ENCODE data around the gene FAM184A. TPM values are rescaled to one million over a fixed set of nuclear protein-coding genes. Genes with fewer than 3 reads are reported as not detected.

FAM184A gene
- total RNA-seq, 4 donors from 2014 or later = 0.30 to 3.8 (median 1.1) TPM

- no peak for DNase-seq
- no peak overlapping the region for H3K4me3 ChIP-seq
- intact Hi-C loops (cut with DNase I) = no loop called here
- 80 to 96% methylated on average over 4 of the region's 4 CpGs for WGBS, 2 donors
- H3K36me3 ChIP-seq = no peaks in the 10 kb centered on the region
- H3K4me1 ChIP-seq = no peaks in the 10 kb centered on the region
- no peak for TF ChIP-seq CTCF (IDR thresholded peaks at IDR 0.05)
- TF ChIP-seq POLR2A (IDR thresholded peaks at IDR 0.05) = no peak
- H3K9me3 ChIP-seq = no peaks in the 10 kb centered on the region
- H3K27me3 ChIP-seq = no peaks in the 10 kb centered on the region
- H3K27ac ChIP-seq = no peak overlapping the region
These were observed 86.2 kb downstream of the FAM184A start for GRCh38 chr6:118992186-118992795.

GRCh38 chr6:118986312-118986711 is 92.2 kb downstream of the FAM184A start:
- no peak for TF ChIP-seq CTCF (IDR thresholded peaks at IDR 0.05)
- TF ChIP-seq POLR2A (IDR thresholded peaks at IDR 0.05) = no peak
- Histone ChIP-seq H3K27ac (no peak overlapping the region), H3K4me3 (no peak overlapping the region), H3K27me3 (no peaks in the 10 kb centered on the region), H3K4me1 (peaks cover 0 to 3% (median 0%) of the 10 kb centered on the region in 3 donors), H3K36me3 (no peaks in the 10 kb centered on the region), H3K9me3 (no peaks in the 10 kb centered on the region)
- DNase-seq = no peak
- intact Hi-C loops (cut with DNase I) = no loop called here
- 80 to 83% methylated on average over 1 of the region's 1 CpG for WGBS, 2 donors

- intact Hi-C loops (cut with DNase I) = no loop called here
- H3K4me3 ChIP-seq = no peak overlapping the region
- TF ChIP-seq CTCF (IDR thresholded peaks at IDR 0.05) (no peak), POLR2A (IDR thresholded peaks at IDR 0.05) (no peak)
These were observed 93.2 kb downstream of the FAM184A start for GRCh38 chr6:118985123-118985830.

GRCh38 chr6:118984342-118984741 is 94.1 kb downstream of the FAM184A start:
- H3K4me1 ChIP-seq = peaks cover 0 to 3% (median 0%) of the 10 kb centered on the region in 3 donors
- 96 to 100% methylated on average over 2 of the region's 2 CpGs for WGBS, 2 donors

More at GRCh38 chr6:118985123-118985830, 93.2 kb downstream of the FAM184A start:
- Histone ChIP-seq H3K4me1 (peaks cover 0 to 3% (median 0%) of the 10 kb centered on the region in 3 donors), H3K27me3 (no peaks in the 10 kb centered on the region), H3K27ac (no peak overlapping the region), H3K9me3 (no peaks in the 10 kb centered on the region), H3K36me3 (no peaks in the 10 kb centered on the region)
- no peak for DNase-seq
- 74 to 91% methylated on average over 3 of the region's 3 CpGs for WGBS, 2 donors

More at GRCh38 chr6:118984342-118984741, 94.1 kb downstream of the FAM184A start:
- intact Hi-C loops (cut with DNase I) = no loop called here
- DNase-seq = no peak
- no peak overlapping the region for H3K4me3 ChIP-seq
- TF ChIP-seq POLR2A (IDR thresholded peaks at IDR 0.05) (no peak), CTCF (IDR thresholded peaks at IDR 0.05) (no peak)
- H3K27me3 ChIP-seq = no peaks in the 10 kb centered on the region
- no peaks in the 10 kb centered on the region for H3K36me3 ChIP-seq
- no peak overlapping the region for H3K27ac ChIP-seq
- no peaks in the 10 kb centered on the region for H3K9me3 ChIP-seq

Data from esophagus squamous epithelium (tissue), 5 donors.